ENCODE data around the gene C19orf73.

The C19orf73 gene

DNA sequence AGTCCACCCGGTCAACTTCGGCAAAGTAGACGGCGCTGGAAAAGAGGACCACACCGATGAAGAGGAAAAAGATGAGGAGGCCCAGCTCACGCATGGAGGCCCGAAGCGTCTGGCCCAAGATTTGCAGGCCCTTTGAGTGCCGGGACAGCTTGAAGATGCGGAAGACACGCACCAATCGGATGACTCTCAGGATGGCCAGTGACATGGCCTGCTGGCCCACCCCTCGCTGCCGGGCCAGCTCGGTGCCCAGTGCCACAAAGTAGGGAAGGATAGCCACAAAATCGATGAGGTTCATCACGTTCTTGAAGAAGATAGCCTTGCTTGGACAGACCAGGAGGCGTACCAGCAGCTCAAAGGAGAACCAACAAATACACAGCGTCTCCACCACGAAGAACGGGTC is 48.5 kb downstream of the C19orf73 start:
- H3K4me3 ChIP-seq (ENCODE audit: low read depth, low read length) = no peak overlapping the region
- TF ChIP-seq, protein P1, sequence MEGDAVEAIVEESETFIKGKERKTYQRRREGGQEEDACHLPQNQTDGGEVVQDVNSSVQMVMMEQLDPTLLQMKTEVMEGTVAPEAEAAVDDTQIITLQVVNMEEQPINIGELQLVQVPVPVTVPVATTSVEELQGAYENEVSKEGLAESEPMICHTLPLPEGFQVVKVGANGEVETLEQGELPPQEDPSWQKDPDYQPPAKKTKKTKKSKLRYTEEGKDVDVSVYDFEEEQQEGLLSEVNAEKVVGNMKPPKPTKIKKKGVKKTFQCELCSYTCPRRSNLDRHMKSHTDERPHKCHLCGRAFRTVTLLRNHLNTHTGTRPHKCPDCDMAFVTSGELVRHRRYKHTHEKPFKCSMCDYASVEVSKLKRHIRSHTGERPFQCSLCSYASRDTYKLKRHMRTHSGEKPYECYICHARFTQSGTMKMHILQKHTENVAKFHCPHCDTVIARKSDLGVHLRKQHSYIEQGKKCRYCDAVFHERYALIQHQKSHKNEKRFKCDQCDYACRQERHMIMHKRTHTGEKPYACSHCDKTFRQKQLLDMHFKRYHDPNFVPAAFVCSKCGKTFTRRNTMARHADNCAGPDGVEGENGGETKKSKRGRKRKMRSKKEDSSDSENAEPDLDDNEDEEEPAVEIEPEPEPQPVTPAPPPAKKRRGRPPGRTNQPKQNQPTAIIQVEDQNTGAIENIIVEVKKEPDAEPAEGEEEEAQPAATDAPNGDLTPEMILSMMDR (IDR thresholded peaks at IDR 0.05; ENCODE audit: borderline replicate concordance, insufficient read depth, low read depth, low read length) = no peak

GRCh38 chr19:49069026-49069425 is 49.9 kb downstream of the C19orf73 start:
- H3K4me3 ChIP-seq (ENCODE audit: low read depth, low read length) = no peak overlapping the region
- TF ChIP-seq, protein P1 (IDR thresholded peaks at IDR 0.05; ENCODE audit: borderline replicate concordance, insufficient read depth, low read depth, low read length) = no peak
